GM12873 (cell line): Measurements from ENCODE around the gene GYPC.

Experiments used
- CTCF ChIP-seq: IDR thresholded peaks from 2 replicates; pipeline ENCODE4 v1.5.1; 2012; ENCODE audit warnings: low read depth, mild to moderate bottlenecking, moderate library complexity, low read length, control low read depth; ENCODE audit not compliant: insufficient read depth; ENCODE audit errors: missing control alignments

Gene GYPC

GRCh38 chr2:126736133-126736874 is 80.3 kb downstream of the GYPC start:
- no peak for TF ChIP-seq CTCF

DNA sequence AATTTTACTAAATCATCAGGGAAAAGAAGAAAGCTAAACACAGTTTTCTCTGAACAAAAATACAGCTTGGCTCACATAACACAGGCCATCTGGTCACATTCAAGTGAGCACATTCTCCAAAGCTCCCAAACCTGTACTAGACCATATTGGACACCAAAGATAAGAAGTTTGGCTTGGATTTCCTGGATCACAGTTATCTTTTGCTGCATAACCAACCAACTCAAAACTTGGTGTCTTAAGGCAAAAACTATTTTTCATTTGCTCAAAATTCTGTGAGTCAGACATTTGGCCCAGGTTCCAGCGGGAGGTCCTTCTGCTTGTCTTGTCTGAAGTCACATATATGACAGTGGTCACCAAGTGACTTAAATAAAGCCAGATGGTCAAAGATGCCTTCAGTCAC is 83.2 kb downstream of the GYPC start:
- TF ChIP-seq CTCF, result no peak

DNA sequence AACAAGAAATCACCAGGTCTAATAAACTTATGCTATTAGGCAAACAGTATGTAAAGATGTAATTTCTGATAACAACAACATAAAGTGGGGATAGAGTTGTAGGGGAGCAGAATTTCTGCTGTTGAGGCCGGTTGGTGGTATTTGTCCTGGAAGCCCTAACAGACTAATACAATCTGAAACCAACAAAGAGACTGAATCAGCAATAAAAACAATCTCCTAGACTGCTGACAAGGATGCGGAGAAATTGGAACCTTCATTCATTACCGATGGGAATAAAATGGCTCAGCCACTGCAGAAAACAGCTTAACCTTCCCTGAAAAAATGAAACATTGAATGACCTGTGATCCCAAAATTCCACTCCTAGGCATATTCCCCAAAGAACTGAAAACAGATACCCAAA is 88.7 kb downstream of the GYPC start:
- TF ChIP-seq CTCF, result no peak
